K562 (cell line): ENCODE measurements around the gene PRDM16. TPM values are rescaled to one million over a fixed set of nuclear protein-coding genes. Genes with fewer than 3 reads are reported as not detected.

ENCODE experiments used
- ATAC-seq: fragments of 200-7000 bp; cut with Tn5 transposase; 3 replicates; pipeline ENCODE4 v1.9.1; 2020; ENCODE audit warnings: moderate library complexity
- BruUV-seq: library from RNA; stranded (reverse); fragments of 400-500 nt; replicated peaks from 2 replicates; lab custom pipeline; 2021; lab: Mats Ljungman, UMichigan
- CTCF ChIA-PET: fragments of 300-600 bp; formaldehyde crosslinking; extraction: SDS; loops from one replicate; lab custom pipeline; 2021; ENCODE audit warnings: low intra/inter-chr PET ratio; lab: Yijun Ruan, JAX
- POLR2A ChIA-PET: fragments of 300-600, 350-650 bp; sonication (Branson Sonifier 250); formaldehyde crosslinking; extraction: SDS; loops from one replicate; lab custom pipeline; 2021; ENCODE audit warnings: antibody characterized with exemption, inconsistent platforms; lab: Yijun Ruan, JAX
- DNase-seq, 4 experiments: peaks; one replicate each; pipeline versions ENCODE4 v3.0.0 to v3.0.0-alpha.2; 2011 to 2018; ENCODE audit warnings: low spot score in 3 of 4, mixed read lengths in 3 of 4; ENCODE audit errors: extremely low read depth in 1 of 4
- FAIRE-seq: peaks from 2 replicates; lab custom pipeline; 2011; peaks lifted over from hg19 to GRCh38; lab: Jason Lieb, UNC
- H2AFZ ChIP-seq: 2 replicates; pipeline ENCODE4 v1.6.0; 2011; ENCODE audit warnings: low read depth, low read length, control low read depth, inconsistent platforms
- H3K27ac ChIP-seq: fragments of 200-600 bp; 3 replicates; pipeline ENCODE4 v1.8.0; 2011; ENCODE audit warnings: low read depth, mild to moderate bottlenecking, control low read depth, inconsistent platforms, low read length, moderate library complexity, mixed read lengths; ENCODE audit errors: extremely low read depth
- H3K27me3 ChIP-seq, 2 experiments: fragments of 300-600 bp in 1 of 2; 2 replicates in 1 of 2; 3 replicates in 1 of 2; pipeline versions ENCODE4 v1.6.0 to v1.8.0; 2011; ENCODE audit warnings: inconsistent platforms in 2 of 2, low read length in 2 of 2, mild to moderate bottlenecking in 1 of 2, mixed read lengths in 1 of 2, moderate library complexity in 1 of 2; ENCODE audit not compliant: control insufficient read depth in 2 of 2, insufficient read depth in 2 of 2
- H3K36me3 ChIP-seq: fragments of 300-600 bp; 3 replicates; pipeline ENCODE4 v1.8.0; 2011; ENCODE audit warnings: mild to moderate bottlenecking, low read length, inconsistent platforms; ENCODE audit not compliant: control insufficient read depth, insufficient read depth
- H3K4me1 ChIP-seq, 2 experiments: fragments of 200-600 bp in 1 of 2; replicated peaks in 1 of 2; 2 replicates in 1 of 2; 3 replicates in 1 of 2; pipeline versions ENCODE4 v1.5.1 to v1.8.0; 2011; ENCODE audit warnings: inconsistent platforms in 2 of 2, low read length in 2 of 2, mild to moderate bottlenecking in 1 of 2, mixed read lengths in 1 of 2, moderate library complexity in 1 of 2; ENCODE audit not compliant: control insufficient read depth in 2 of 2, insufficient read depth in 2 of 2
- H3K4me2 ChIP-seq: 2 replicates; pipeline ENCODE4 v1.6.1; 2011; ENCODE audit warnings: low read length, control low read depth, inconsistent platforms, mixed read lengths; ENCODE audit not compliant: insufficient read depth
- H3K4me3 ChIP-seq: fragments of 200-600 bp; sonication (generic), shearing (Covaris generic); 2 replicates; pipeline ENCODE4 v1.5.1; 2016; ENCODE audit warnings: control low read depth, inconsistent platforms
- H3K79me2 ChIP-seq: fragments of 200-600 bp; 3 replicates; pipeline ENCODE4 v1.8.0; 2011; ENCODE audit warnings: low read length, inconsistent platforms; ENCODE audit not compliant: control insufficient read depth, insufficient read depth
- H3K9ac ChIP-seq, 2 experiments: 2 replicates each; pipeline versions ENCODE4 v1.6.0 to v1.6.1; 2011; ENCODE audit warnings: low read depth in 2 of 2, low read length in 2 of 2, control low read depth in 1 of 2, inconsistent platforms in 1 of 2, mild to moderate bottlenecking in 1 of 2, mixed read lengths in 1 of 2; ENCODE audit not compliant: insufficient read depth in 1 of 2
- H3K9me1 ChIP-seq: one replicate; pipeline ENCODE4 v1.6.0; 2011; ENCODE audit warnings: inconsistent platforms, mild to moderate bottlenecking, low read length, moderate library complexity; ENCODE audit not compliant: control insufficient read depth, insufficient read depth
- H3K9me3 ChIP-seq: replicated peaks from 2 replicates; pipeline ENCODE4 v1.5.1; 2011; ENCODE audit warnings: low read depth, low read length, inconsistent platforms; ENCODE audit not compliant: control insufficient read depth, insufficient read depth
- H4K20me1 ChIP-seq: replicated peaks from 2 replicates; pipeline ENCODE4 v1.6.1; 2011; ENCODE audit warnings: low read length, inconsistent platforms, mixed read lengths; ENCODE audit not compliant: control insufficient read depth, insufficient read depth
- HMG20B ChIP-seq: fragments of 250-450 bp; sonication (Bioruptor Pico); IDR thresholded peaks from 2 replicates; pipeline ENCODE4 v1.5.0; 2021; ENCODE audit warnings: mild to moderate bottlenecking
- KLF16 ChIP-seq: IDR thresholded peaks from 2 replicates; pipeline ENCODE4 v1.6.1; 2016; ENCODE audit warnings: antibody characterized with exemption
- OTX1 ChIP-seq: fragments of 450-650 bp; formaldehyde crosslinking; IDR thresholded peaks from 2 replicates; pipeline ENCODE4 v1.4.0; 2022; ENCODE audit warnings: mild to moderate bottlenecking
- PHF21A ChIP-seq: fragments of 450-650 bp; IDR thresholded peaks from 2 replicates; pipeline ENCODE4 v1.6.1; 2017; ENCODE audit warnings: low read depth, borderline replicate concordance
- RBFOX2 ChIP-seq: fragments of 200-400 bp; formaldehyde crosslinking; IDR thresholded peaks from 2 replicates; pipeline ENCODE4 v1.6.1; 2017; ENCODE audit warnings: low read depth, mild to moderate bottlenecking, low read length, moderate library complexity
- ZKSCAN8 ChIP-seq: fragments of 200-800 bp; sonication (Bioruptor generic); IDR thresholded peaks from 2 replicates; pipeline ENCODE4 v1.6.1; 2016; ENCODE audit warnings: missing genetic modification characterization, missing compliant biosample characterization
- ZNF134 ChIP-seq: fragments of 250-450 bp; sonication (Bioruptor Pico); conservative IDR thresholded peaks from 2 replicates; pipeline ENCODE4 v1.4.0; 2020
- WGBS: fragments of 100-300 bp; shearing (Covaris generic); methylation state at CpG from one replicate; pipeline ENCODE4 v1.1.6; 2016; ENCODE audit warnings: low coverage, mixed read lengths; ENCODE audit not compliant: insufficient coverage; ENCODE audit errors: missing lambda C conversion rate; 5-methylcytosine and 5-hydroxymethylcytosine counted together
- in situ Hi-C: fragments of 300-500 bp; cut with MboI; formaldehyde crosslinking; loops from 4 replicates; pipeline ENCODE4 v1.15.0; 2018; ENCODE audit warnings: inconsistent platforms, mixed read lengths
- intact Hi-C: fragments of 100-400 bp; cut with micrococcal nuclease; formaldehyde crosslinking; loops from 2 replicates; pipeline ENCODE4 v1.14.2; 2022
- polyA plus RNA-seq, 8 experiments: library from polyadenylated mRNA; depleted of rRNA in 4 of 8; stranded (reverse) in 5 of 8; unstranded in 3 of 8; fragments of >200 nt; fragmentation: Nextera tagmentation in 2 of 8; fragmentation: Illumina TruSeq in 1 of 8; extraction: Ambion mirVana in 2 of 8; extraction: Trizol in 1 of 8; gene quantifications; 2 replicates each; pipeline versions ENCODE4 v1.2.1 to v1.2.3, GENCODE V29; 2011 to 2014; ENCODE audit warnings: inconsistent platforms in 1 of 8, missing spikeins in 1 of 8
- total RNA-seq, 7 experiments: library from RNA; depleted of rRNA in 6 of 7; stranded (reverse); fragments of >200 nt in 6 of 7; fragmentation: Illumina TruSeq in 2 of 7; extraction: Trizol in 2 of 7; gene quantifications; 2 replicates each; pipeline versions ENCODE4 v1.2.1 to v1.2.3, GENCODE V29; 2011 to 2021; ENCODE audit warnings: low replicate concordance in 1 of 7

Gene PRDM16
- total and polyA plus RNA-seq, 9 of the 15 experiments (the other 6 are each of a cell fraction or from before 2014, with no cell fraction given), result 0.10 to 0.27 TPM; not detected in 7

DNA sequence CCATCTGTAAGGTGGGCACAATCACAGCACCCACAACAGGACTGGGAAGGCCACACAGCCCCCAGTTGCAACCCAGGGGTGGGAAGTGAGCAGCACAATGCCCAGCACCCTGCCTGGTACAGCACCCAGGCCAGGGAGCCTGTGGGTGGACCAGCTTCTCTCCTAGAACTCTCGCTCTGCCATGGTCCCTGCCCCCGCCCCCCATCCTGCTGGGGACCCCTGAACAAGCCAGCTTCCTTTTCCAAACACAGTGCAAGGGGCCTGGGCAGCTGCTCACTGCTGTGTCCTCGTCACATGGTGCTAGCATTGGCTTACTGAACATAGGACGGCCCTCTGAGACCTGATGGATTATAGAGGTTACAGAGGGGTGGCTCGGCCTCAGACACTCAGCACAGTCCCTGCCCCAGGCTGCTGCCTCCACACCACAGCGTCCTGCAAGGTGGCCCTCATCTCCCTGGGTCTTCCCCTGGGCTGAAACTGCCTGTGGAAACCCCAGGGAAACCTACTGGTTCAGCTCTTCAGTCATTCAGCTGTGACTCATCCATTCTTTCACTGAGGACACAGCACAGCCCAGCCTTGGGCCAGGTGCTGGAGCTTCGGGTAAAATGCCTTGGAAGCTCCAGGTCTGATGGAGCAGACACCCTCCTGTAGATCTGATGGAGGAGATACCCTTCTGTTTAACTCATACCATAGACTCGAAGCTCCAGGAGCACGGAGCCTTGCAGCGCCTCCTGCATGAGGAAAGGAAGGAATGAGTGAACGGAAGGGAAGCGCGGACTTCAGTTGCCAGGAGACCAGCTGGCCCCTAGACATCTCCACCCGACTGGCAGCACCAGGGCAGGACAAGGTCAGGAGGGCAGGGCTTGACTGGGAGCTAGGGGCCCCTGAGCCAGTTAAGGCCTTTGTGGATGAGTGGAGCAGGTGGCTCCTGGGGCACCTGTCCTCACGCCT lies 8.1 kb upstream of the PRDM16 start:
- in situ Hi-C loops (no loop called here), intact Hi-C loops (no loop called here)
- ChIA-PET POLR2A (interaction anchor here (0.6 to 1.5 kb wide), 2 partner anchors 11 to 19 kb away, joined by 3 to 5 read pairs; no protein-coding TSS in a partner anchor), CTCF (no interaction called here)
- H3K9me3 ChIP-seq, result no peaks in the 10 kb centered on the region
- H4K20me1 ChIP-seq, result no peaks in the 10 kb centered on the region
- H3K36me3 ChIP-seq, result no peaks in the 10 kb centered on the region
- no peak overlapping the region for H3K4me2 ChIP-seq
- H3K9me1 ChIP-seq, result no peaks in the 10 kb centered on the region
- no peak overlapping the region; a peak in 1 of 4 replicates for H3K9ac ChIP-seq
- H3K79me2 ChIP-seq, result no peaks in the 10 kb centered on the region
- TF ChIP-seq ZNF134 (CRISPR knock-in tag), result no peak
- TF ChIP-seq PHF21A, result no peak
- TF ChIP-seq OTX1 (CRISPR knock-in tag), result no peak
- TF ChIP-seq HMG20B (CRISPR knock-in tag), result no peak
- no peak for TF ChIP-seq KLF16
- TF ChIP-seq ZKSCAN8 (CRISPR knock-in tag), result no peak
- no peak for TF ChIP-seq RBFOX2
- DNase-seq, result no peak
- no peak; the same call in 2 of the 3 replicates for ATAC-seq
- WGBS, result under 1% methylated on average over 15 of the region's 15 CpGs
- BruUV-seq, result no TSS peak
- H3K4me3 ChIP-seq, result no peak overlapping the region
- FAIRE-seq, result no peak
- no peak overlapping the region for H2AFZ ChIP-seq
- H3K27me3 ChIP-seq, result peaks cover 0 to 14% of the 10 kb centered on the region in 2 experiments; a peak in 2 of 5 replicates
- no peaks in the 10 kb centered on the region for H3K4me1 ChIP-seq
- no peak overlapping the region for H3K27ac ChIP-seq
